ENCODE measurements around the gene SRGAP3. TPM values are rescaled to one million over a fixed set of nuclear protein-coding genes. Genes with fewer than 3 reads are reported as not detected.

The SRGAP3 gene
- total RNA-seq, 2 experiments from 2014 or later = 2.8 to 3.2 TPM

DNA sequence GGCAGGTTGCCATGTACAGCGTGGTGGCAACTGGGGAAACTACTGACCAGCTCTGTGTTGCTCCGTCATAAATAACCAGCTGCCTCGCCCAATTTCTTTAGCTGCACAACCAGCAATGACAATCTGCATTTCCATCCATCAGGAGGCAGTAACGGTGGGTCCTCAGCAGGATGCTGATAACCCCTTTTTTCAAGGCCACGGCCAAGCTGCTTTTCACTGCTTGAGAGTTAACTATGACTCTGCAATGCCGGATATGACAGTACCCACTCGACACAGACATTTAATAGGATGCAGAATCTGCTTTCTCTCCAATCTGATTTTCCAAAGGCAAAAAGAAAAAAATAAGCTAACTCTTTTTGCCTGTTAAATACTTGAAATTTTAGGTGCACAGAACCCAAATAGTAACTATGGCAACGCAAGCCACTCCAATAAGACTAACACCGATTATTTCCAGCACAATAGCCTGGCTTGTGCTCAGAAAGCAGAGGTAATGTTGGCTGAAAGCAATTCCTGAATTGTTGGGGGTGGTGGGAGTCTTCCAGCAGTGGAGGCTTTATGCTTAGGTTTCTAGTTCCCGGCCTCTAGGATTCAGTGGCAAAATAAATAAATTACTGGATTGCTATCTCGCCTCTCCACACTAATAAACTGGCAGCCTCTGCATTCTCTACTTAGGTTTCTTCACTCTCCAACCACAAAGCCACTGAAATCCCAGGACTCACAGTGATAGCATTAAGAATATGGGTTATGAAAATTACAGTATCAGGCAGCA lies 31.2 kb upstream of the SRGAP3 start:
- Mint-ChIP-seq H3K9me3 (no peaks in the 10 kb centered on the region), H3K4me1 (ENCODE audit: low read depth) (no peaks in the 10 kb centered on the region), H3K4me3 (no peak overlapping the region), H3K36me3 (ENCODE audit: low read depth) (no peaks in the 10 kb centered on the region), H3K27me3 (no peaks in the 10 kb centered on the region), H3K27ac (no peak overlapping the region)
- Histone ChIP-seq H3K4me3 (ENCODE audit: low read length) (no peak overlapping the region), H3K9me3 (ENCODE audit: control insufficient read depth in 1 of 2, insufficient read depth in 1 of 2, low read length in 2 of 2) (no peaks in the 10 kb centered on the region), H3K27ac (ENCODE audit: low read depth in 1 of 2, low read length in 2 of 2) (no peak overlapping the region), H3K36me3 (ENCODE audit: insufficient read depth, low read length) (no peaks in the 10 kb centered on the region), H3K4me1 (ENCODE audit: insufficient read depth, low read length) (no peaks in the 10 kb centered on the region), H3K27me3 (ENCODE audit: control insufficient read depth in 1 of 2, insufficient read depth in 2 of 2, low read length in 2 of 2) (no peaks in the 10 kb centered on the region)
- DNase-seq (no peak), ATAC-seq (ENCODE audit: poor library complexity) (no peak)
- ChIA-PET CTCF (no interaction called here), POLR2A (no interaction called here)
- TF ChIP-seq, protein P1, sequence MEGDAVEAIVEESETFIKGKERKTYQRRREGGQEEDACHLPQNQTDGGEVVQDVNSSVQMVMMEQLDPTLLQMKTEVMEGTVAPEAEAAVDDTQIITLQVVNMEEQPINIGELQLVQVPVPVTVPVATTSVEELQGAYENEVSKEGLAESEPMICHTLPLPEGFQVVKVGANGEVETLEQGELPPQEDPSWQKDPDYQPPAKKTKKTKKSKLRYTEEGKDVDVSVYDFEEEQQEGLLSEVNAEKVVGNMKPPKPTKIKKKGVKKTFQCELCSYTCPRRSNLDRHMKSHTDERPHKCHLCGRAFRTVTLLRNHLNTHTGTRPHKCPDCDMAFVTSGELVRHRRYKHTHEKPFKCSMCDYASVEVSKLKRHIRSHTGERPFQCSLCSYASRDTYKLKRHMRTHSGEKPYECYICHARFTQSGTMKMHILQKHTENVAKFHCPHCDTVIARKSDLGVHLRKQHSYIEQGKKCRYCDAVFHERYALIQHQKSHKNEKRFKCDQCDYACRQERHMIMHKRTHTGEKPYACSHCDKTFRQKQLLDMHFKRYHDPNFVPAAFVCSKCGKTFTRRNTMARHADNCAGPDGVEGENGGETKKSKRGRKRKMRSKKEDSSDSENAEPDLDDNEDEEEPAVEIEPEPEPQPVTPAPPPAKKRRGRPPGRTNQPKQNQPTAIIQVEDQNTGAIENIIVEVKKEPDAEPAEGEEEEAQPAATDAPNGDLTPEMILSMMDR (IDR thresholded peaks at IDR 0.05) = no peak
- intact Hi-C loops (cut with DNase I, micrococcal nuclease) = no loop called here

DNA sequence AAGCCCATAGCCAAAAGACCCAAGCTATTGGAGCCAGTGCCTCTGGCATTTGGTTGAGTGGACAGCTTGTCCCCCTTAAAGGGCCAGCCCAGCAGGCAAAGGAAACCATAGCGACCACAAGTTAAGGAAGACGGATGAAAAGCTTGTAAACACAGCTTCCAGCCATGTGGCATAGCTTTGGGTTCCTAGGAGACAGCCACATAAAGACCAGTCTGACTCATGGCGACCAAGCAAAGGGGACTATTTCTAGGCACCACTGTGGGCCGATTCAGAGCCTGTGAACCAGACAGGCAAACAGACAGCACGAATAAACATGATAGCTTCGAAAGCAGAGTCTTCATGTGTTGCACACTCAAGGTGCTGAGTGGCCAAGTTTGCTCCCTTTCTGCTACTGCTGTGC lies 30.5 kb upstream of the SRGAP3 start:
- no peak for ATAC-seq (ENCODE audit: poor library complexity)
- ChIA-PET CTCF (no interaction called here), POLR2A (no interaction called here)
- Histone ChIP-seq H3K9me3 (ENCODE audit: control insufficient read depth in 1 of 2, insufficient read depth in 1 of 2, low read length in 2 of 2) (no peaks in the 10 kb centered on the region), H3K4me3 (ENCODE audit: low read length) (no peak overlapping the region), H3K36me3 (ENCODE audit: insufficient read depth, low read length) (no peaks in the 10 kb centered on the region), H3K27ac (ENCODE audit: low read depth in 1 of 2, low read length in 2 of 2) (no peak overlapping the region), H3K4me1 (ENCODE audit: insufficient read depth, low read length) (no peaks in the 10 kb centered on the region), H3K27me3 (ENCODE audit: control insufficient read depth in 1 of 2, insufficient read depth in 2 of 2, low read length in 2 of 2) (no peaks in the 10 kb centered on the region)
- no peaks in the 10 kb centered on the region for H3K9me3 Mint-ChIP-seq
- no peak overlapping the region for H3K4me3 Mint-ChIP-seq
- H3K36me3 Mint-ChIP-seq (ENCODE audit: low read depth) = no peaks in the 10 kb centered on the region
- no peak overlapping the region for H3K27ac Mint-ChIP-seq
- DNase-seq = no peak
- intact Hi-C loops (cut with DNase I, micrococcal nuclease) = no loop called here
- H3K4me1 Mint-ChIP-seq (ENCODE audit: low read depth) = no peaks in the 10 kb centered on the region
- H3K27me3 Mint-ChIP-seq = no peaks in the 10 kb centered on the region
- TF ChIP-seq, protein P1 (IDR thresholded peaks at IDR 0.05) = no peak

DNA sequence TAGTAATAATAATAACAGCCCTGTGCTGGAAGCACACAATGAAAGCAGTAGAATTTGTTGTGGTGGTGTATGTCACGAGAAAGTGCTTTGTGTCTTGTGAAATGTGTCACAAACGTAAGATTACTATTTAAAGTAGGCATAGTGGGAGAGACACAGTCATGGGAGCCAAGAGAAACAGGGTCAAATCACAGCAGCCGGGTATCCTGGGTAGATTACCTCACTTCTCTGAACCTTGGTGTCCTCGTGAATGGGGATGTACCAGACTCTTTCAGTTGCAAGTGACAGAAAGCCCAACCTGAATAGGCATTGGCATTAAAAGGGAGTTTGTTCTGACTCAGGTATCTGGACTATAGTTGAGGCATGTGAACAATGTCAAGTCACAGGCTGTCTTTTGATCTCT lies 29.1 kb upstream of the SRGAP3 start:
- Histone ChIP-seq H3K36me3 (ENCODE audit: insufficient read depth, low read length) (no peaks in the 10 kb centered on the region), H3K4me1 (ENCODE audit: insufficient read depth, low read length) (no peaks in the 10 kb centered on the region), H3K27ac (ENCODE audit: low read depth in 1 of 2, low read length in 2 of 2) (no peak overlapping the region), H3K27me3 (ENCODE audit: control insufficient read depth in 1 of 2, insufficient read depth in 2 of 2, low read length in 2 of 2) (no peaks in the 10 kb centered on the region), H3K9me3 (ENCODE audit: control insufficient read depth in 1 of 2, insufficient read depth in 1 of 2, low read length in 2 of 2) (no peaks in the 10 kb centered on the region), H3K4me3 (ENCODE audit: low read length) (no peak overlapping the region)
- Mint-ChIP-seq H3K4me1 (ENCODE audit: low read depth) (no peaks in the 10 kb centered on the region), H3K4me3 (no peak overlapping the region), H3K9me3 (no peaks in the 10 kb centered on the region), H3K27me3 (no peaks in the 10 kb centered on the region), H3K27ac (no peak overlapping the region), H3K36me3 (ENCODE audit: low read depth) (no peaks in the 10 kb centered on the region)
- POLR2A ChIA-PET = no interaction called here
- CTCF ChIA-PET = no interaction called here
- intact Hi-C loops (cut with DNase I, micrococcal nuclease) = no loop called here
- ATAC-seq (ENCODE audit: poor library complexity) = no peak
- TF ChIP-seq, protein P1 (IDR thresholded peaks at IDR 0.05) = no peak
- DNase-seq = no peak
